HepG2 (cell line): ENCODE results near the gene GNAI2. TPM values are rescaled to one million over a fixed set of nuclear protein-coding genes. Genes with fewer than 3 reads are reported as not detected.
A peak's percentile ranks its signal among the peaks of the same experiment; 100 is the strongest.

Source experiments
- ARID4A ChIP-seq: sonication (generic); formaldehyde crosslinking; IDR thresholded peaks from 2 replicates; pipeline ENCODE4 v1.5.0; 2020; ENCODE audit warnings: mild to moderate bottlenecking, missing genetic modification reagents, borderline replicate concordance
- ARNTL ChIP-seq: sonication (generic); formaldehyde crosslinking; IDR thresholded peaks from 2 replicates; pipeline ENCODE4 v1.4.0; 2020; ENCODE audit warnings: mild to moderate bottlenecking, missing genetic modification reagents
- CBX5 ChIP-seq: sonication (generic); formaldehyde crosslinking; IDR thresholded peaks from 2 replicates; pipeline ENCODE4 v1.4.0; 2020; ENCODE audit warnings: missing genetic modification reagents, borderline replicate concordance
- FOSL2 ChIP-seq: sonication (generic); formaldehyde crosslinking; IDR thresholded peaks from 2 replicates; pipeline ENCODE4 v1.4.0; 2020; ENCODE audit warnings: missing genetic modification reagents
- FOXA1 ChIP-seq, 2 experiments: fragments of 450-650 bp in 1 of 2; sonication (generic) in 1 of 2; formaldehyde crosslinking in 1 of 2; IDR thresholded peaks; 2 replicates each; pipeline versions ENCODE4 v1.4.0 to v1.6.1; 2016 to 2020; ENCODE audit warnings: missing genetic modification reagents in 1 of 2
- FOXM1 ChIP-seq: sonication (generic); formaldehyde crosslinking; IDR thresholded peaks from 2 replicates; pipeline ENCODE4 v1.5.0; 2020; ENCODE audit warnings: missing genetic modification reagents
- MED13 ChIP-seq: sonication (generic); formaldehyde crosslinking; IDR thresholded peaks from 2 replicates; pipeline ENCODE4 v1.5.0; 2020; ENCODE audit warnings: missing genetic modification reagents
- MEF2D ChIP-seq: sonication (generic); formaldehyde crosslinking; IDR thresholded peaks from 2 replicates; pipeline ENCODE4 v1.5.1; 2020; ENCODE audit warnings: mild to moderate bottlenecking, missing genetic modification reagents
- MTA1 ChIP-seq: sonication (generic); formaldehyde crosslinking; IDR thresholded peaks from 2 replicates; pipeline ENCODE4 v1.4.0; 2020; ENCODE audit warnings: missing genetic modification reagents, mild to moderate bottlenecking, borderline replicate concordance
- PITX1 ChIP-seq: sonication (generic); formaldehyde crosslinking; IDR thresholded peaks from 2 replicates; pipeline ENCODE4 v1.5.1; 2020; ENCODE audit warnings: mild to moderate bottlenecking, missing genetic modification reagents
- SETDB1 ChIP-seq: sonication (generic); formaldehyde crosslinking; IDR thresholded peaks from 2 replicates; pipeline ENCODE4 v1.5.1; 2020; ENCODE audit warnings: missing genetic modification reagents, mild to moderate bottlenecking, borderline replicate concordance
- THAP9 ChIP-seq: sonication (generic); formaldehyde crosslinking; IDR thresholded peaks from 2 replicates; pipeline ENCODE4; 2020; ENCODE audit warnings: missing genetic modification reagents, mild to moderate bottlenecking, borderline replicate concordance
- U2AF2 ChIP-seq: fragments of 200-400 bp; formaldehyde crosslinking; IDR thresholded peaks from 2 replicates; pipeline ENCODE4 v1.6.1; 2017; ENCODE audit warnings: low read depth, mild to moderate bottlenecking, low read length
- ZBTB42 ChIP-seq: sonication (generic); formaldehyde crosslinking; IDR thresholded peaks from 2 replicates; pipeline ENCODE4 v1.5.0; 2020; ENCODE audit warnings: mild to moderate bottlenecking, missing genetic modification reagents
- ZFP36L1 ChIP-seq: sonication (generic); formaldehyde crosslinking; IDR thresholded peaks from 2 replicates; pipeline ENCODE4 v1.8.0; 2022; ENCODE audit warnings: mild to moderate bottlenecking, missing genetic modification reagents, moderate library complexity
- ZNF333 ChIP-seq: sonication (generic); formaldehyde crosslinking; IDR thresholded peaks from 2 replicates; pipeline ENCODE4 v1.4.0; 2020; ENCODE audit warnings: mild to moderate bottlenecking, missing genetic modification reagents, borderline replicate concordance
- ZNF530 ChIP-seq: sonication (generic); formaldehyde crosslinking; IDR thresholded peaks from 2 replicates; pipeline ENCODE4 v1.5.0; 2020; ENCODE audit warnings: low read depth, mild to moderate bottlenecking, missing genetic modification reagents
- polyA plus RNA-seq, 8 experiments: library from polyadenylated mRNA; depleted of rRNA in 3 of 8; stranded (reverse) in 7 of 8; unstranded in 1 of 8; fragments of >200 nt; fragmentation: Illumina TruSeq in 4 of 8; extraction: Trizol in 4 of 8; gene quantifications; 2 replicates each; pipeline versions ENCODE4 v1.2.1 to v1.2.3, GENCODE V29; 2011 to 2016; ENCODE audit warnings: low read depth in 4 of 8, missing spikeins in 1 of 8, mixed read lengths in 1 of 8; ENCODE audit not compliant: insufficient read depth in 1 of 8
- total RNA-seq, 5 experiments: library from RNA; depleted of rRNA; stranded (reverse); fragments of >200 nt; fragmentation: Illumina TruSeq; extraction: Trizol; gene quantifications; 2 replicates each; pipeline ENCODE4 v1.2.3, GENCODE V29; 2016; ENCODE audit warnings: low read depth in 1 of 5
- TF ChIP-seq, protein P1 (sequence below): IDR thresholded peaks from 2 replicates; pipeline ENCODE4 v1.6.1; 2018; ENCODE audit warnings: missing genetic modification reagents
- TF ChIP-seq, protein P2 (sequence below): sonication (generic); formaldehyde crosslinking; IDR thresholded peaks from 2 replicates; pipeline ENCODE4 v1.4.0; 2020; ENCODE audit warnings: missing genetic modification reagents

The GNAI2 gene
- total and polyA plus RNA-seq, 2 of the 13 experiments (the other 11 are each of a cell fraction or from before 2014, with no cell fraction given), result 51.1 to 66.2 TPM

DNA sequence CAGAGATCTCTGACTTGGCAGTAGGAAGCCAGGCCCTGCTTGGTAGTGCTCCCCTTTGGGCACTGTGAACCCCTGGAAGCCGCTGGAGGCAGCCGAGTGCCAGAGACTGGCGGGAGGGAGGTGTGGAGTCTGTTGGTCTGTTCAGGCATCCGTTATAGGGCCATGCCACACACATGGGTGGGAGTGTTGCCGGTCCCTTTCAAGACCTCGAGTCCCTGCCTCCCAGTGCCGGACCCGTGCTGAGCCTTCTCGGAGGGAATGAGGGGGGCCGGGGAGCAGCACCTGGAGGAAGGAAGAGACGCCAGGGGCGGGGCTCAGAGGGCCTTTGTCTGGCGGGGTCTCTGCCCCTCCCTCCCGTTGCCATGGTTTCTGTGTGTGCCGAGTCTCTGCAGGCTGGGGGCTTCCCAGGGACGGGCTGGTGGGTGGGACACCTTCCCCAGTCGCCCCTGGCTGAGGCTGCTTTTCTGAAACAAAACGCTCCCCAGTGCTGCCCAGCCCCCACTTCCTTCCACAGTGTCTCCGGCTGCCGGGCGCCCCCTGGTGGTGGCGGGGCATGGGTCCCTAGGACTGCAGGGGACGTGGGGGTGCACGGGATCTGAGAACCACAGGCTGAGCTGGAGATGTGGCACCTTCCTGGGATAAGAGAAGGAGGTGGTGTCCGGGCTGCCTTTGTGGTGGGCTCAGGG is 10.0 kb downstream of the GNAI2 start (continued):
- TF ChIP-seq ARID4A (CRISPR knock-in tag), result peak; percentile 44; the same call in 1 of the 2 replicates
- no peak for TF ChIP-seq MED13 (CRISPR knock-in tag)
- TF ChIP-seq ZNF530 (CRISPR knock-in tag), result no peak
- 0 out of 2 replicates have a peak, but pooled peaks have one; percentile 12 for TF ChIP-seq FOSL2 (CRISPR knock-in tag)
- 0 out of 2 replicates have a peak, but pooled peaks have one; percentile 75 for TF ChIP-seq ZNF333 (CRISPR knock-in tag)
- no peak for TF ChIP-seq FOXA1 (IDR thresholded peaks at IDR 0.05)
- TF ChIP-seq FOXA1 (CRISPR knock-in tag; IDR thresholded peaks at IDR 0.05), result no peak
- TF ChIP-seq FOXM1, result no peak
- TF ChIP-seq, protein P1, sequence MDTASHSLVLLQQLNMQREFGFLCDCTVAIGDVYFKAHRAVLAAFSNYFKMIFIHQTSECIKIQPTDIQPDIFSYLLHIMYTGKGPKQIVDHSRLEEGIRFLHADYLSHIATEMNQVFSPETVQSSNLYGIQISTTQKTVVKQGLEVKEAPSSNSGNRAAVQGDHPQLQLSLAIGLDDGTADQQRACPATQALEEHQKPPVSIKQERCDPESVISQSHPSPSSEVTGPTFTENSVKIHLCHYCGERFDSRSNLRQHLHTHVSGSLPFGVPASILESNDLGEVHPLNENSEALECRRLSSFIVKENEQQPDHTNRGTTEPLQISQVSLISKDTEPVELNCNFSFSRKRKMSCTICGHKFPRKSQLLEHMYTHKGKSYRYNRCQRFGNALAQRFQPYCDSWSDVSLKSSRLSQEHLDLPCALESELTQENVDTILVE (CRISPR knock-in tag), result 0 out of 2 replicates have a peak, but pooled peaks have one; percentile 33
- no peak for TF ChIP-seq ZFP36L1 (CRISPR knock-in tag)
- peak; percentile 59; the same call in 1 of the 2 replicates for TF ChIP-seq PITX1 (CRISPR knock-in tag)
- peak; percentile 72; the same call in 1 of the 2 replicates for TF ChIP-seq MTA1 (CRISPR knock-in tag)
- TF ChIP-seq, protein P2, sequence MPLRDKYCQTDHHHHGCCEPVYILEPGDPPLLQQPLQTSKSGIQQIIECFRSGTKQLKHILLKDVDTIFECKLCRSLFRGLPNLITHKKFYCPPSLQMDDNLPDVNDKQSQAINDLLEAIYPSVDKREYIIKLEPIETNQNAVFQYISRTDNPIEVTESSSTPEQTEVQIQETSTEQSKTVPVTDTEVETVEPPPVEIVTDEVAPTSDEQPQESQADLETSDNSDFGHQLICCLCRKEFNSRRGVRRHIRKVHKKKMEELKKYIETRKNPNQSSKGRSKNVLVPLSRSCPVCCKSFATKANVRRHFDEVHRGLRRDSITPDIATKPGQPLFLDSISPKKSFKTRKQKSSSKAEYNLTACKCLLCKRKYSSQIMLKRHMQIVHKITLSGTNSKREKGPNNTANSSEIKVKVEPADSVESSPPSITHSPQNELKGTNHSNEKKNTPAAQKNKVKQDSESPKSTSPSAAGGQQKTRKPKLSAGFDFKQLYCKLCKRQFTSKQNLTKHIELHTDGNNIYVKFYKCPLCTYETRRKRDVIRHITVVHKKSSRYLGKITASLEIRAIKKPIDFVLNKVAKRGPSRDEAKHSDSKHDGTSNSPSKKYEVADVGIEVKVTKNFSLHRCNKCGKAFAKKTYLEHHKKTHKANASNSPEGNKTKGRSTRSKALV (CRISPR knock-in tag), result no peak
- no peak for TF ChIP-seq THAP9 (CRISPR knock-in tag)
- TF ChIP-seq ZBTB42, result no peak
- no peak for TF ChIP-seq SETDB1 (CRISPR knock-in tag)
- peak; percentile 70; the same call in 1 of the 2 replicates for TF ChIP-seq CBX5 (CRISPR knock-in tag)
- TF ChIP-seq ARNTL (CRISPR knock-in tag), result no peak
- TF ChIP-seq MEF2D (CRISPR knock-in tag), result 0 out of 2 replicates have a peak, but pooled peaks have one; percentile 54
- TF ChIP-seq U2AF2, result no peak
